Activated T-helper 17 cell treated with anti-CD3 and anti-CD28 coated beads, Interleukin-2, amount 50 U/mL, for 72 hours (primary cell): ENCODE data around the gene SLC38A10. TPM values are rescaled to one million over a fixed set of nuclear protein-coding genes. Genes with fewer than 3 reads are reported as not detected.

ENCODE experiments used
- ATAC-seq: fragments of 150-1000 bp; cut with Tn5 transposase; replicated peaks from 2 replicates; pipeline ENCODE4 v1.10.0; 2021; ENCODE audit warnings: mild to moderate bottlenecking, moderate library complexity
- H3K27ac Mint-ChIP-seq: one replicate; pipeline ENCODE4 v1.8.0; 2022; ENCODE audit warnings: mixed read lengths
- H3K27me3 Mint-ChIP-seq: one replicate; pipeline ENCODE4 v1.8.0; 2022; ENCODE audit warnings: mixed read lengths
- H3K36me3 Mint-ChIP-seq: one replicate; pipeline ENCODE4 v1.8.0; 2022; ENCODE audit warnings: low read depth, mild to moderate bottlenecking, mixed read lengths
- H3K4me1 Mint-ChIP-seq: one replicate; pipeline ENCODE4 v1.8.0; 2022; ENCODE audit warnings: mixed read lengths
- H3K4me3 Mint-ChIP-seq: one replicate; pipeline ENCODE4 v1.8.0; 2022; ENCODE audit warnings: mild to moderate bottlenecking, mixed read lengths
- H3K9me3 Mint-ChIP-seq: one replicate; pipeline ENCODE4 v1.8.0; 2022; ENCODE audit warnings: mixed read lengths
- total RNA-seq, 2 donors: library from RNA; stranded (reverse); gene quantifications; one replicate each; pipeline ENCODE4 v1.2.3, GENCODE V29; 2022

Gene SLC38A10
- total RNA-seq, 2 donors from 2014 or later = 58.4 to 71.2 TPM

DNA sequence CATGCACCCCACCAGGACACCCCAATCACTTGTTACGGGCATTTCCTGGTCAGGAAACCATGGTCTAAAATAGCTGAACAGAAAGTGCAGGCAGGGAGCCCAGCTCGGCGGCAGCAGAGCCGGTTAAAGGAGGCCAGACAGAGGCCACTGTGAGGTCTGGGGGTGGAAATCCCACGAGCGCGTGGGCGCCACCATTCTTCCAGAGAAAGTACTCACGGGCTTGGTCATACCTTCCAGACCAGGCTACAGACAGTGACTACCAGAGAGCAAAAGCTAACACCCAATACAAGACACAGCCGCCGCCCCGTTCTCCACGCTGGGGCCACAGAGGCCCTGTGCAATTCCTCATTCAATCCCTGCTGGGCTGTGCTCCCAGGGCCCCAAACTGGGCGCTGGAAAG, 84.2 kb downstream of the SLC38A10 start:
- Mint-ChIP-seq H3K4me3 (no peak overlapping the region), H3K4me1 (no peaks in the 10 kb centered on the region), H3K27ac (no peak overlapping the region), H3K9me3 (no peaks in the 10 kb centered on the region), H3K36me3 (no peaks in the 10 kb centered on the region), H3K27me3 (no peaks in the 10 kb centered on the region)
- no peak for ATAC-seq

GRCh38 chr17:81210466-81210865, 84.6 kb downstream of the SLC38A10 start:
- no peaks in the 10 kb centered on the region for H3K9me3 Mint-ChIP-seq
- H3K27ac Mint-ChIP-seq = no peak overlapping the region
- no peak for ATAC-seq
- H3K27me3 Mint-ChIP-seq = no peaks in the 10 kb centered on the region
- no peak overlapping the region for H3K4me3 Mint-ChIP-seq
- H3K36me3 Mint-ChIP-seq = no peaks in the 10 kb centered on the region
- H3K4me1 Mint-ChIP-seq = no peaks in the 10 kb centered on the region

DNA sequence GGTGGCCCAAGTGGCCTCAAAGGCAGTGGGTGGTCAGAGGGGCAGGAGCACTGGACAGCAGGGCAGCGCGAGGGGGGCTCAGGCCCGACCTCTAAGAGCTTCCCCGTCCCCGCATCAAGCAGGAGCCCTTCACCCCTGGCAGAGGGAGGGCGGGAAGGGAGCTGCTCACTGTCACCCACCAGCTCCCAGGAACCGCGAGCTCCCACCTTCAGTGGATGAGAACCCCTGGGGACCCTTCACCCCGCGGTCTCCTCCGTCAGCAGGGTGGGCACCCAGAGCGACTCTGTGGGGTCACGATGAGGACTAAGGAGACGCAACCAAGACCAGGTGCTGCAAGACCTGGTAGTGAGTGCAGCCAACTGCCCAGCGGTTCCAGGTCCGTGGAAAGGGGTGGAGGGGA, 86.0 kb downstream of the SLC38A10 start:
- no peaks in the 10 kb centered on the region for H3K36me3 Mint-ChIP-seq
- no peak for ATAC-seq
- H3K27me3 Mint-ChIP-seq = no peaks in the 10 kb centered on the region
- H3K4me3 Mint-ChIP-seq = no peak overlapping the region
- H3K27ac Mint-ChIP-seq = no peak overlapping the region
- H3K4me1 Mint-ChIP-seq = no peaks in the 10 kb centered on the region
- H3K9me3 Mint-ChIP-seq = no peaks in the 10 kb centered on the region

- Mint-ChIP-seq H3K27ac (no peak overlapping the region), H3K9me3 (no peaks in the 10 kb centered on the region), H3K27me3 (no peaks in the 10 kb centered on the region), H3K4me3 (no peak overlapping the region), H3K36me3 (no peaks in the 10 kb centered on the region), H3K4me1 (no peaks in the 10 kb centered on the region)
- ATAC-seq = no peak
Measured at GRCh38 chr17:81208651-81209050, 86.5 kb downstream of the SLC38A10 start.

GRCh38 chr17:81207610-81208581, 87.2 kb downstream of the SLC38A10 start:
- no peaks in the 10 kb centered on the region for H3K4me1 Mint-ChIP-seq
- ATAC-seq = no peak
- H3K36me3 Mint-ChIP-seq = no peaks in the 10 kb centered on the region
- no peak overlapping the region for H3K27ac Mint-ChIP-seq
- H3K27me3 Mint-ChIP-seq = no peaks in the 10 kb centered on the region
- no peaks in the 10 kb centered on the region for H3K9me3 Mint-ChIP-seq
- H3K4me3 Mint-ChIP-seq = no peak overlapping the region

- ATAC-seq = no peak
- Mint-ChIP-seq H3K27me3 (no peaks in the 10 kb centered on the region), H3K27ac (no peak overlapping the region), H3K36me3 (no peaks in the 10 kb centered on the region), H3K4me3 (no peak overlapping the region), H3K4me1 (no peaks in the 10 kb centered on the region), H3K9me3 (no peaks in the 10 kb centered on the region)
Measured at GRCh38 chr17:81206657-81207056, 88.5 kb downstream of the SLC38A10 start.

- no peaks in the 10 kb centered on the region for H3K9me3 Mint-ChIP-seq
- no peak overlapping the region for H3K27ac Mint-ChIP-seq
- H3K4me1 Mint-ChIP-seq = no peaks in the 10 kb centered on the region
- H3K4me3 Mint-ChIP-seq = no peak overlapping the region
- H3K36me3 Mint-ChIP-seq = no peaks in the 10 kb centered on the region
- no peaks in the 10 kb centered on the region for H3K27me3 Mint-ChIP-seq
- no peak for ATAC-seq
Measured at GRCh38 chr17:81206166-81206565, 88.9 kb downstream of the SLC38A10 start.

DNA sequence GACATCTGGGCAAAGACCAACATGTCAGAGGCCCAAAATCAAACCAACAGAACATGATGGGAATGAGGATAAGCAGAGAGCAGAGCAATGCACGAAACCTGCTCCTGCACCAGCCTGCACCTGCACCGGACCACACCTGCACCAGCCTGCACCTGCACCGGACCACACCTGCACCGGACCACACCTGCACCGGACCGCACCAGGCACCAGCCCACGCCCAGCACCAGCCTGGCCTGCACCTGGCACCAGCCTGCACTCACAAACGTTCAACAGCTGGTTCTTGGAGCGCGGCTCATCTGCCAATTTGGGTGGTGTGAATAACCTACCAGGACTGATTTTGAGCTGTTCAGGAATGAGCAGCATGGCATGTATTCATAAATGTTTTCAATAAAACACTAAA, 90.5 kb downstream of the SLC38A10 start:
- ATAC-seq = no peak
- Mint-ChIP-seq H3K27ac (no peak overlapping the region), H3K4me3 (no peak overlapping the region), H3K36me3 (no peaks in the 10 kb centered on the region), H3K4me1 (no peaks in the 10 kb centered on the region), H3K27me3 (no peaks in the 10 kb centered on the region), H3K9me3 (no peaks in the 10 kb centered on the region)

- no peaks in the 10 kb centered on the region for H3K36me3 Mint-ChIP-seq
- no peak overlapping the region for H3K4me3 Mint-ChIP-seq
- ATAC-seq = no peak
- H3K27ac Mint-ChIP-seq = no peak overlapping the region
- H3K4me1 Mint-ChIP-seq = no peaks in the 10 kb centered on the region
- H3K9me3 Mint-ChIP-seq = no peaks in the 10 kb centered on the region
- H3K27me3 Mint-ChIP-seq = no peaks in the 10 kb centered on the region
Measured at GRCh38 chr17:81203136-81203535, 92.0 kb downstream of the SLC38A10 start.

DNA sequence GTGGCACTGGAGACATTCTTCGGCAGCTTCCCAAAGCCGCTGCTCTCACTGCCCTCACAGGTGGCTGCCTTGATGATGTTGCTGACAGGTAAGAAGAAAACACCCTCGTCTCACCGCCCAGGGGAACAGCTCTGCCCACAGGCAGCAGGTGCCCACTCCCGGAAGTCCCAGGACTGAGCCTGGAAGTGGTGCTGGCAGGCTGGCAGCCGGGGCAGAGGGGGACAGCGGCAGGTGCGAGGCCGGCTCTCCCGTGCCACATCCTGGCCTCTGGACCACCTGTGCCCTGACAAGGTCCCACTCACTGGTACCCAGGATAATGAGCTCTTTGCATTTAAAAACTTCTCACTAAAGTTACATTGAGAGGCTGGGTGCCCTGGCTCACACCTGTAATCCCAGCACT, 92.8 kb downstream of the SLC38A10 start:
- no peaks in the 10 kb centered on the region for H3K9me3 Mint-ChIP-seq

DNA sequence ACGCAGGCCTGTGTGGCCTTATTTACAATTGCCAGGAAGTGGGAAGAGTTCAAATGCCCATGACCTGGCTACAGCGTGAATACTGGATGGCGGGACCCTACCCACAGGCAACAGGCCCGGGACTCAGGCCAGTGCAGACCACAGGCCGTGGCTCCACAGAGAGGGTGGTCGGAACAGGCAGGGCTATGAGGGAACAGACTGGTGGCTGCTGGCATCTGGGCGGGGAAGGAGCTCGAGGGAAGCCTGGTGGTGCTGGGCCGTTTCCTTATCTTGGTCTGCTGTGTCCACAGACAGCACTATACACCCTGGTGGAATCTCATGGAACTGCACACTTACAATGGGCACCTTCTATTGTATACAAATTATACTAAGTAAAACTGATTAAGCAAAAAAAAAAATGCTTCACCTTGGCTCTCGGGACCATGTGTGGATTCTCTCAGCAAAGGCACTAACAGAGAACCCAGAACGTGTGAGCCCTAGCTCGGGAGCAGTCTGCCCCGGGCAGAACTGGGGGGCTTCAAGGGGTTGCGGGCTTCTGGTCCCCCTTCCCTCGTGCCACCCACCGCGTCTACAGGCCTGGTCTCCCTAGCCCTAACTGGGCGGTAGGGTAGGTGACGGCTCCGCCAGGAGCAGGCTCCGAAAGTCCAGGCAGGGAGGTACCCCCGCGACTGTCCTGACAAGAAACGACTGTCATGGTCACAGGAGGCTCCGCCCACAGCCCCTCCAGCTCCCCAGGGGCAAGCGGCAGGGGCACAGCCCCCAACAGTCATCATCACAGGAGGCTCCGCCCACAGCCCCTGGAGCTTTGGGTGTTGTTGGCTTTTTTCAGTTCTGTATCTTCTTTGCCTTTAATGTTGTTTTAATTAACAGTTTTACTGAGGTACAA, 94.2 kb downstream of the SLC38A10 start:
- Mint-ChIP-seq H3K4me3 (no peak overlapping the region), H3K27me3 (no peaks in the 10 kb centered on the region)

More for the DNA sequence above, 92.8 kb downstream of the SLC38A10 start:
- H3K27ac Mint-ChIP-seq = no peak overlapping the region
- no peaks in the 10 kb centered on the region for H3K36me3 Mint-ChIP-seq
- ATAC-seq = no peak
- no peaks in the 10 kb centered on the region for H3K27me3 Mint-ChIP-seq
- no peak overlapping the region for H3K4me3 Mint-ChIP-seq
- no peaks in the 10 kb centered on the region for H3K4me1 Mint-ChIP-seq

DNA sequence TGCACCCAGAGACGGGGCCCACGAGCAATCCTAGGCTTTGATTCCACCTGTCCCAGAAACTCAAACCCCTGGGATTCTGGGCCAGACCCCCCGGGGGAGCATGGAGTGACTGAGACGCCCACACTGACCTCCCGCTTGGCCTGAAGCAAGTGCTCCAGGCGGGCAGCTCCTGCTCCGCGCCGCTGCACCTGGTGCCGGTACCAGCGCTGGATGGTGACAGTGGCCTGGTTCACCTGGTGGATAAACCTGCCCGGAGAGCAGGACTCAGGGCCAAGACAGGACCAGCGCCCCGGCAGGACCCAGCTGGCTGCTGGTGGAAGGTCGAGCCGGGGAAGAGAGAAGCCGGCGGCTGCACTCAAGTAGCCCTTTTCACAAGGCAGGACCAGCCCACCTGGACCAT, 94.9 kb downstream of the SLC38A10 start:
- ATAC-seq = no peak

More for the DNA sequence above, 94.2 kb downstream of the SLC38A10 start:
- Mint-ChIP-seq H3K4me1 (no peaks in the 10 kb centered on the region), H3K27ac (no peak overlapping the region), H3K36me3 (no peaks in the 10 kb centered on the region), H3K9me3 (no peaks in the 10 kb centered on the region)
- peak; percentile 59 for ATAC-seq

DNA sequence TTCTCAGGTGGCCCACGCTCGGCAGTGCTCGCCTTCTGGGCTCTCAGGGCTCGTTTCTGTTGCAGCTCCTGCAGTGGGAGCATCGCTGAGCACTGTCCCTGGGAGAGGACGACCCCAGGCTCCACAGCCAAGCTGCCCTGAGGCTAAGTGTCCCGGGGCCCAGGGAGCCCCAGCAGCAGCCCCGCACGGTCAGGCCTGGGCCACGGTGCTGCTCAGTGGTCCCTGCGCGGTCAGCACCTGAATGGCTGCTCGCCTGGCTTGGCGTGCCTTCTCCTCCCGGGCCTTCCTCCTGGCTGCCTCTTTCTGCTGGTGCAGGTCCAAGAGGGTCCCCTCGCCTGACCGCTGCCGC, 95.7 kb downstream of the SLC38A10 start:
- H3K27ac Mint-ChIP-seq = no peak overlapping the region
- no peaks in the 10 kb centered on the region for H3K4me1 Mint-ChIP-seq
- H3K9me3 Mint-ChIP-seq = no peaks in the 10 kb centered on the region
- no peaks in the 10 kb centered on the region for H3K36me3 Mint-ChIP-seq
- no peak for ATAC-seq
- no peak overlapping the region for H3K4me3 Mint-ChIP-seq
- no peaks in the 10 kb centered on the region for H3K27me3 Mint-ChIP-seq

More for the DNA sequence above, 94.9 kb downstream of the SLC38A10 start:
- no peak overlapping the region for H3K27ac Mint-ChIP-seq
- no peaks in the 10 kb centered on the region for H3K4me1 Mint-ChIP-seq
- H3K4me3 Mint-ChIP-seq = no peak overlapping the region
- H3K27me3 Mint-ChIP-seq = no peaks in the 10 kb centered on the region
- H3K36me3 Mint-ChIP-seq = no peaks in the 10 kb centered on the region
- H3K9me3 Mint-ChIP-seq = no peaks in the 10 kb centered on the region

GRCh38 chr17:81198826-81199481, 96.2 kb downstream of the SLC38A10 start:
- no peak for ATAC-seq
- H3K27me3 Mint-ChIP-seq = no peaks in the 10 kb centered on the region
- no peaks in the 10 kb centered on the region for H3K36me3 Mint-ChIP-seq
- no peak overlapping the region for H3K27ac Mint-ChIP-seq
- H3K4me3 Mint-ChIP-seq = no peak overlapping the region
- no peaks in the 10 kb centered on the region for H3K4me1 Mint-ChIP-seq
- H3K9me3 Mint-ChIP-seq = no peaks in the 10 kb centered on the region
